ENCODE measurements around the gene MAN1C1. TPM values are rescaled to one million over a fixed set of nuclear protein-coding genes. Genes with fewer than 3 reads are reported as not detected.

MAN1C1 gene
- total RNA-seq, 1 experiment from 2014 or later, result 1.2 TPM

- DNase-seq (ENCODE audit: low read depth, low spot score) (no peak), ATAC-seq (no peak)
- Histone ChIP-seq H3K27me3 (ENCODE audit: insufficient read depth, low read length) (no peaks in the 10 kb centered on the region), H3K9me3 (ENCODE audit: control insufficient read depth in 1 of 2, insufficient read depth in 1 of 2, low read depth in 1 of 2, low read length in 2 of 2) (no peaks in the 10 kb centered on the region), H2AFZ (ENCODE audit: low read depth, low read length, poor library complexity, severe bottlenecking) (no peak overlapping the region), H3K4me1 (ENCODE audit: control insufficient read depth in 1 of 2, insufficient read depth in 2 of 2, low read length in 2 of 2) (peaks cover 6 to 25% of the 10 kb centered on the region in 2 experiments; a peak in 3 of 4 replicates), H3K79me2 (ENCODE audit: insufficient read depth, low read length) (no peaks in the 10 kb centered on the region), H3K36me3 (ENCODE audit: control insufficient read depth in 1 of 2, insufficient read depth in 2 of 2, low read length in 2 of 2) (no peaks in the 10 kb centered on the region), H4K20me1 (ENCODE audit: insufficient read depth) (no peaks in the 10 kb centered on the region), H3K9ac (ENCODE audit: low read length) (no peak overlapping the region), H3K4me2 (ENCODE audit: low read length) (no peak overlapping the region), H3K9me2 (ENCODE audit: insufficient read depth) (no peaks in the 10 kb centered on the region), H3K4me3 (replicated peaks in 1 of 2; ENCODE audit: low read depth in 1 of 2, low read length in 2 of 2) (no peak overlapping the region), H3K27ac (ENCODE audit: low read depth, low read length) (no peak overlapping the region)
- intact Hi-C loops (cut with micrococcal nuclease), result no loop called here
- ChIA-PET POLR2A (no interaction called here), CTCF (interaction anchor here (2.6 kb wide), 1 partner anchor 13 kb away, joined by 10 read pairs; no protein-coding TSS in a partner anchor), RAD21 (ENCODE audit: low non-redundant PET in 1 of 2, low total read pairs in 2 of 2, uncharacterized antibody in 2 of 2, unreplicated experiment in 2 of 2) (no interaction called here)
- BruUV-seq (replicated peaks), result no TSS peak
- TF ChIP-seq POLR2AphosphoS5 (IDR thresholded peaks at IDR 0.05; ENCODE audit: low read depth, low read length) (no peak), SP1 (IDR thresholded peaks at IDR 0.05; ENCODE audit: low read depth) (no peak), RAD21 (IDR thresholded peaks at IDR 0.05; ENCODE audit: low read depth) (no peak), MAX (IDR thresholded peaks at IDR 0.05) (no peak), ATF3 (IDR thresholded peaks at IDR 0.05) (no peak), CEBPB (IDR thresholded peaks at IDR 0.05; ENCODE audit: low read depth) (no peak), ZBTB33 (IDR thresholded peaks at IDR 0.05; ENCODE audit: extremely low read depth, insufficient replicate concordance, low read length) (no peak), POLR2A (IDR thresholded peaks at IDR 0.05; ENCODE audit: borderline replicate concordance, extremely low read depth, insufficient read depth, insufficient read length) (no peak), EZH2phosphoT487 (IDR thresholded peaks at IDR 0.05; ENCODE audit: borderline replicate concordance) (no peak), EGR1 (IDR thresholded peaks at IDR 0.05; ENCODE audit: low read depth) (no peak)
Observed at GRCh38 chr1:25712299-25712970, 95.8 kb downstream of the MAN1C1 start.

Measured in HCT116 (cell line).